HG03460 (cell line): Measurements from ENCODE around the gene HMCN2.

Experiments used
- ATAC-seq: cut with Tn5 transposase; IDR thresholded peaks from one replicate; pipeline ENCODE4 v1.9.1; 2021; ENCODE audit not compliant: unreplicated experiment

The HMCN2 gene, protein sequence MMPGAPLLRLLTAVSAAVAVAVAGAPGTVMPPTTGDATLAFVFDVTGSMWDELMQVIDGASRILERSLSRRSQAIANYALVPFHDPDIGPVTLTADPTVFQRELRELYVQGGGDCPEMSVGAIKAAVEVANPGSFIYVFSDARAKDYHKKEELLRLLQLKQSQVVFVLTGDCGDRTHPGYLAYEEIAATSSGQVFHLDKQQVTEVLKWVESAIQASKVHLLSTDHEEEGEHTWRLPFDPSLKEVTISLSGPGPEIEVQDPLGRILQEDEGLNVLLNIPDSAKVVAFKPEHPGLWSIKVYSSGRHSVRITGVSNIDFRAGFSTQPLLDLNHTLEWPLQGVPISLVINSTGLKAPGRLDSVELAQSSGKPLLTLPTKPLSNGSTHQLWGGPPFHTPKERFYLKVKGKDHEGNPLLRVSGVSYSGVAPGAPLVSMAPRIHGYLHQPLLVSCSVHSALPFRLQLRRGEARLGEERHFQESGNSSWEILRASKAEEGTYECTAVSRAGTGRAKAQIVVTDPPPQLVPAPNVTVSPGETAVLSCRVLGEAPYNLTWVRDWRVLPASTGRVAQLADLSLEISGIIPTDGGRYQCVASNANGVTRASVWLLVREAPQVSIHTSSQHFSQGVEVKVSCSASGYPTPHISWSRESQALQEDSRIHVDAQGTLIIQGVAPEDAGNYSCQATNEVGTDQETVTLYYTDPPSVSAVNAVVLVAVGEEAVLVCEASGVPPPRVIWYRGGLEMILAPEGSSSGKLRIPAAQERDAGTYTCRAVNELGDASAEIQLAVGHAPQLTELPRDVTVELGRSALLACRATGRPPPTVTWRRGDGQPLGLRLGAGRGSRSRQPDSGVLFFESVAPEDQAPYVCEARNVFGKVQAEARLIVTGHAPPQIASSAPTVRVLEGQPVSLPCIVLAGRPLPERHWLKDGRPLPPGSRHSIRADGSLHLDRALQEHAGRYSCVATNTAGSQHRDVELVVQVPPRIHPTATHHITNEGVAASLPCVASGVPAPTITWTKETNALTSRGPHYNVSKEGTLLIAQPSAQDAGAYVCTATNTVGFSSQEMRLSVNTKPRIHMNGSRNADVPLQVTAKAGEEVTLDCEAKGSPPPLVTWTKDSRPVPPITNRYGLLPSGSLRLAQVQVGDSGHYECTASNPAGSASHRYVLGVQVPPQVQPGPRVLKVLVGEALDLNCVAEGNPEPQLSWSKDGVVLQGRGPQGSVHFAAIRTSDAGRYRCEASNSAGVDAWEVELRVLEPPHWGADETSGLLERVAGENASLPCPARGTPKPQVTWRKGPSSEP (N-terminal part only)

DNA sequence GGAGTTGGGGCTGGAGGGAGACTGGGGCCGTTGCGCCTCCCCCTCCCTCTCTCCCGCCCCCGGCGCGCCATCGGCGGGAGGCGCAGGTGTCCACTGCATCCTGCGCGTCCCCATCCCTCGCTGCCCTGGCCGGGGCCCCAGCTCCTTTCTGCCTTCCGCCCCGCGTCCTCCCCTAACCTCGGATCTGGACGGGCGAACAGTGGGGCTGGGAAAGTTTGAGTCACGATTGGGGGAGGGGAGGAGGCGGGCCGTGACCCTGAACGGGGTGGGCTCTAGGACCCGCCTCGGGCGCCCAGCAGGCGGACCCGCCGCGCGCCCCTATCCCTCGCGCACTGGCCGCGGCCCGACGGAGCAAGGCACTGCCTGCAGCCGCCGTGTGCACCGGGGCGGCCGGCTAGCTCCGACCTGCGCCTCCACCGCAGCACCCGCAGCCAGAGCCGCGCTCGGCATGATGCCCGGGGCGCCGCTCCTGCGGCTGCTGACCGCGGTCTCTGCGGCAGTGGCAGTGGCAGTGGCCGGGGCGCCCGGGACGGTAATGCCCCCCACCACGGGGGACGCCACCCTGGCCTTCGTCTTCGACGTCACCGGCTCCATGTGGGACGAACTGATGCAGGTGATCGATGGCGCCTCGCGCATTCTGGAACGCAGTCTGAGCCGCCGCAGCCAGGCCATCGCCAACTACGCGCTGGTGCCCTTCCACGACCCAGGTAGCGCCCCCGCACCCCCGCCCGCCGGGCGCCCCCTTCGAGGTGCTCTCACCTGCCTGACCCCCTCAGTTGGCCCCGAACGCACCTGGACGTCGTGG is at the start of gene HMCN2:
HMCN2 (plus strand) TSS at position 330 of the 805 bp plus-strand sequence; CDS start at position 449, 119 bp downstream.
- no peak for ATAC-seq

DNA sequence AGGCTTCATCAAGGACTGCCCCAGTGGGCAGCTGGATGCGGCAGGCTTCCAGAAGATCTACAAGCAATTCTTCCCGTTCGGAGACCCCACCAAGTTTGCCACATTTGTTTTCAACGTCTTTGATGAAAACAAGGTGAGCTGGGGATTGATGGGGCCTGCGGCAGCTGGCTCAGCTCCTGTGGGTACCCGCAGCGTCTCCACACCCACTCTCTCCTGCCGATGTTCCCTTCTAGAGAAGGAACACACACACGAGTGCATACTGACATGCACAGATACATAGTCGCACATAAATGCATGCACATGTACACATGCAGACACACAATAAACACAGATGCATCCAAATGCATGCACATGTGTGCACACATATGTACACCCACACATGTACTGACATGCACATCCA is 47.7 kb upstream of the HMCN2 start:
- ATAC-seq, result no peak

DNA sequence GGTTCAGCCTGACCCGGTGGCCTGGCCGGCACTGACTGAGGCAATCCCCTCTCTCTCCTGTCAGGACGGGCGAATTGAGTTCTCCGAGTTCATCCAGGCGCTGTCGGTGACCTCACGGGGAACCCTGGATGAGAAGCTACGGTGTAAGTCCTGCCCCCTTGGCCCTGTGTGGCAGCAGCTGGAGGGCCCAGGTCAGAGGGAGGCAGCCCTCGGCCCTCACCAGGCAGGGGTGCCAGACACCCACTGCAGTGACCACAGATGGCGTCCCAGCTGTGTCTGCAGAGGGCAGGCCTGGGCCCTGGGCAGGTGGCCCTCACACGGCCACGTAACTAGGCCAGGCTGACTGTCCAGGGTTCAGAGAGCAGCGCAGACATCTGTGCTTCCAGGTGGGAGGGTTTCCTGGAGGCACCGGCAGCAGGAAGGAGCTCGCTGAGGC is 45.9 kb upstream of the HMCN2 start:
- no peak for ATAC-seq

DNA sequence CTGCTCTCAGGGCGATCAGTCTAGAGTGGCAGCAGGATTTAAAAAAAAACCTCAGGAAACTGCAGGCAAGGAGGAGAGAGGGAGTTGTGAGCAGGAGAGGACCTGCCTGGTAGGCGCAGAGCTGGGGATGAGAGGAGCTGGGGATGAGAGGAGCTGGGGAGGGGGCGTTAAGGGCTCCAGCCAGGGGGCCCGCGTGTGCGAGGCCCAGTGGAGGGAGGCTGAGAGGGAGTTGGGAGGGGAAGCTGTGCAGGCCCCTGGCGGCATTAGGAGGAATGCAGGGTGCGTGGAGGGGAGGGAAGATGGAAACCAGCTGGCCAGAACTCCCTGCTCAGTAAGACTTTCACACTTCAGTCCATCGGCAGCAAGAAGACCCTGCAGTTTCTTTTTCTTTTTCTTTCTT is 45.2 kb upstream of the HMCN2 start:
- no peak for ATAC-seq

DNA sequence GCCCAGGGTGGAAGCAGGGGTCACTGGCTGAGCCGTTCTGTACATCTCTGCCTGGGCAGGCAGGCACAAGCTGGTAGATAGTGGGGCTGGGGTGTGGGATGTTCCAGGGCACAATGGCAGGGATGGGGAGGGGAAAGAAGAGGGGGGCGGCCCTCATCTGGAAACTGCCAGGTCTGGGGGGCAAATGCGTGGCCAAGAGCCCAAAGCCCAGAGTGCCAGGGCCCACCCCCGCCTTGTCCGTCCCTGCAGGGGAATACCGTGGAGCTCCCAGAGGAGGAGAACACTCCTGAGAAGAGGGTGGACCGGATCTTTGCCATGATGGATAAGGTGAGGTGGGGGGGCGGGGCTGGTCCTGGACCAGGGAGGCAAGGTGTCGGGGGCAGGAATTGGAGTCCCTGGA is 42.7 kb upstream of the HMCN2 start:
- ATAC-seq, result no peak

DNA sequence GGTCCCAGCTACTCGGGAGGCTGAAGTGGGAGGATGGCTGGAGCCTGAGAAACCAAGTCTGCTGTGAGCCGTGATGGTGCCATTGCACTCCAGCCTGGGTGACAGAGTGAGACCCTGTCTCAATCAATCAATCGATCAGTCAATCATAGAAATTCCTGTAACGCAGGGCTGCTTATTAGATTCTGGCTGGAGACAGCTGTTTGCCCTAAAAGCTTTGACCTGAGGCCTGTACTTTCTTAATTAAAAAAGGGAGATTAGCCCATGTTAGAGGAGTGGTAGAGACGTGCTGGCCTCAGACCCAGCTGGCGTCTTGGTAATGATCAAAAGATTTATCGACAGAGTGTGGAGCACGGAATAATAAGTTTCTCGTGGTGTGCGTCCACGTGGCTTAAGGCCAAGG is 40.5 kb upstream of the HMCN2 start:
- ATAC-seq, result no peak

DNA sequence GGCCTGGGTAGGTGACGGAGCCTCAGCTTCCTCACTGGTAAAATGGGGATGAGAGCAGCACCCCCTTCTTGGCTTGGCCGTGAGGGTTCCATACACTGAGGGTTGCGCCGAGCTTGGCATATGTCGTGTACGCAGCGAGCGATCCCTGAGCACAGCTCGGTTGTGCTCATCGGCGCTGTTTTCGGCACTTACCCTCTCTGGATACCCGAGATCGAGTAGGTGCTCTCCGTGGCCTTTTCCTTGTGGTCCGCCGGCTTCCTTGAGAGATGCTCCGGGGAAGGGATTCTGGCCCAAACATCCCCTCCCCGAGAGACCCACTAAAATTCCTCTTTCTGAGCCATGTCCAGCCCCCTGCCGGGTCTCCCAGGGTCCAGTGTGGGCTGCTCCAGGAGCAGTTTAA is 40.0 kb upstream of the HMCN2 start:
- ATAC-seq, result no peak

DNA sequence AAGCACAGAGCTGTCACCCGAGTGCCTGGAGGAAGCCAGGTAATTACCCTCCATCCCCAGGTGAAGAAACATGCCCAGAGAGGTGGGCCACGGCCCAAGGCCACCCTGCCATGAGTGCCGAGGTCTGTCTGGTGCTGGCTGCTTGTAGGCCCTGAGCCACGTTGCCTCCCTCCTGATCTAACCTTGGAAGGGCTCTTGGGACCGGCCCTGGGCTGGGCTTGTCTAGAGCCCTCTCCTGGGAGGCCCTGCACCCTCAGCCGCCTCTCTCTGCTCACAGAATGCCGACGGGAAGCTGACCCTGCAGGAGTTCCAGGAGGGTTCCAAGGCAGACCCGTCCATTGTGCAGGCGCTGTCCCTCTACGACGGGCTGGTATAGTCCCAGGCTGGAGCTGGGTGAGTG is 39.4 kb upstream of the HMCN2 start:
- ATAC-seq, result no peak

DNA sequence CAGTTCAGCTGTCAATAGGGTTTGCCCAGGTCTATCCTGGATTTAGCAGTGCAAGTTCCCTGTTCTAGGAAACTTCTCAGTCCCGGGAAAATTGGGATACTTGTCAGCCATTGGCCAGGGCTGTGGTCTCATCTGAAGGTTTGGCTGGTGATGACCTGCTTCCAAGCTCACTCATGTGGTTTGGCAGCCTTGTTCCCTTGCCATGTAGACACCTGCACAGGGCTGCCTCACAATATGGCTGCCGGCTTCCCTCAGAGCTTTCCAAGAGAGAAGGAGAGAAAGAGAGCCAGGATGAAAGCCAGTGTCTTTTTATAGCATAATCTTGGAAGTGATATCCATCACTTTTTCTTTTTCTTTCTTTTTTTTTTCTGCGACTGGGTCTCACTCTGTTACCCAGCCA is 37.7 kb upstream of the HMCN2 start:
- ATAC-seq, result no peak

DNA sequence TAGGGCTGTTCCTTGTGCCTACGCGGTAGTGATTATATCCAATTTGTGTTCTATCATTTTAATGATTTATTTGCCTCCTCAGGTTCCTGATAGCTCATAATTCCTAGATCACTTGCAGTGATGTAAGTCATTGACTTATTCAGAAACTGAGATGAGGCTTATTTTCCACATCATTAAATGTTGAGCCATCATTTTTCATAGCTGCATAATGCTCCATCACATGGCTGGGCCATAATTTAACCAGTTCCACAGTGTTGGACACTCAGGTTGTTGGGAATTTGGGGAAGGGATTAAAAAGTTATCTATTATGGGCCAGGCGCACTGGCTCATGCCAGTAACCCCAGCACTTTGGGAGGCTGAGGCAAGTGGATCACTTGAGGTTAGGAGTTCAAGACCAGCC is 35.8 kb upstream of the HMCN2 start:
- ATAC-seq, result no peak

DNA sequence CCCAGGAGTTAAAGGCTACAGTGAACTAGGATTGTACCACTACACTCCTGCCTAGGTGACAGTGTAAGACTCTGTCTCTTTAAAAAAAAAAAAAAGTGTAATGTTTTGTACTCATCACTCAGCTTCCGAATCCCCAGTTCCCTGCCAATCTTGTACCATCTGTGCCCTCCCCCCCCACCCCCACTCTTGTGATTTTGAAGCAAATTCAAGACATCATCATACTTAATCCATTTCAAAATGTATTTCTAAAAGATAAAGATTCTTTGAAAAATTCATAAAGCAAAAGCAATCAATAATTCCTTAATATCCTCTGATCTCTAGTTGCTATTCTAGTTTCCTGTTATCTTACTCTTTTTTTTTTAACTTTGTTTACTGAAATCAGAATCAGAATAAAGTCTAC is 34.9 kb upstream of the HMCN2 start:
- no peak for ATAC-seq

DNA sequence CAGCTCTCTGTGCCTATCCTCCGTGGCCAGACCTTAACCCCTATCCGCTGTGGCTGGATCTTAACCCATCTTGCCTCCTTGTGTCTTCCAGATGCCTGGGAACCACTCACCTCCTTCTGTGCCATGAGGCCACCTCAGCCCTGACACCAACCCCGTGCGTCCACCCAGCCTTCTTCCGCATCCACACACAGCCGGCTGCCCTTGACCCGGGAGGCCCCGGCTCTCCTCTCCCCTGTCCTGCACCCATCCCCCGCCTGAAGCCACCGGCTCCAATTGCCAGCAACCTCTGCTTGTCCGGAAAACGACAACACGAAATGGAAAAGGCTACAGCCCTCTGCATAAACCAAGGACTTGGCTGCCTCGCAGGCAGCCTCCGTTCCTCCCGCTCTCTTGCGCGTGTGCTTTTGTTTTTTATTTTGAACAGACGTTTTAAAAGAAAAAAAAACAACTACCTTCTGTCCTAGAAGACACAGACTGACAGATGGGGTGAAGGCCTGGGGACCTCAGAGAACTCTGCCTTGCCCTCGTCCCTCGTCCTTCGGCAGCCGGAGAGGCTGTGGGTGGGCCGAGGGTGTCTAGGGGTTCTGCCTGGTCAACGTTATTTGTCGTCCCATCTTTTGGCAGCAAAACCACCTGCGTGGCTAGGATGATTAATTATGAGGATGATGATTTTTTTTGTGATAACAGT is 32.5 kb upstream of the HMCN2 start:
- ATAC-seq, result no peak

DNA sequence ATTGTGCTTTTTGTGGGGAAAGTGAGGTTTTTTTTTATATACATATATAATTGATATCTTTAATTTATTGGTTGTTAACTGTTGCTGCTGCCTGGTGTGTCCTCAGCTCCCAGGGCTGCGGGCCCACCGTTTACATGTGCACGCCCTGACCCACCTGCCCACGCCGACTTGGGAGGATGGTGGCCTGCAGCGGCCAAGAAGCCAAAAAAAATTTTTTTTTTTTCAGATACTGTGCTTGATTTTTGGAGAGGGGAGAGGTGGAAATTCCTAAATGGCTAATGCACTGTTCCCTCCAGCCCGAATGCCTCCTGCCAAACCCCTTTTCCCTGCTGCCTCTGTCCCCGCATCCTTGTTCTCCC is 32.0 kb upstream of the HMCN2 start:
- ATAC-seq, result no peak

DNA sequence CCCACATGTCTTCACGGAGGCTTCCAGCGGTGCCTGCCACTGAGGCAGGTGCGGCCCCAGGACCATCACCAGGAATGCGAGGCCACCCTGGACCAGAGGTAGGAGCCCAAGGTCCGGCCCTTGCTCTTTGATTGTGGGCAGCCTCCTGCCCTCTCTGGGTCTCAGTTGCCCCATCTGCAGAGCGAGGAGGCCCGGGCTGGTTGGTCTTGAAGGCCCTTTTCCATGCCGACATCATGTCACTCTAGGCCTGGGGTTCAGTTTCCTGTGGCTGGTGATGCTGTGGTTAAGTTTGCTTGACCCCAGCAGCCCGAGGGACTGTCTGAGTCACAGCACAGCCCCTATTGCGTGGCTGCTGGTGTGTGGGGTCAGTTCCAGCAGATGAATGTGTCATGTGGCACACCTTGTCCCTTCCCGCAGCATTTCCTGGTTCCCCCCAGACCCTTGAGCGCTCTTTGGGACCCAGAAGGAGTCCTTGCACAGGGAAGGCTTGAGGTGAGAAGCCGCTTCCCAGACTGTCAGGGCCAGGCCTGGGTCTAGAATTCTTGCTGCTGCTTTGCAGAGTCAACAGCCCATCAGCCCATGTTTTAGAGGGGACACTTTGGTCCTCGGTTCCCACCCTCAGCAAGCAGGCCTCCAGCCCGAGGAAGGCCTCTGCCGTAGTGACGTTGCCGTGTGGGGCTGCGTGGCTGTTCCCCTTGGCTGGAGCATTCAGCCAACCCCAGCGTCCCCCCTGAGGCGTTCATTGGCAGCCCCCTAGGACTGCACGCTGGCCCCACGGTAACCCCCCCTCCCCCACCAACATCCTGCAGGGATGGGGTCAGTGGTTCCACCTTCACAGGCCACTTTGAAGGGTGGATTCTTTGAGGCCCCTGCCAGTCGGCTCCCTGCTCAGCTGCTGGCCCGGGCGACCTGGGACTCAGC is 31.0 kb upstream of the HMCN2 start:
- no peak for ATAC-seq

DNA sequence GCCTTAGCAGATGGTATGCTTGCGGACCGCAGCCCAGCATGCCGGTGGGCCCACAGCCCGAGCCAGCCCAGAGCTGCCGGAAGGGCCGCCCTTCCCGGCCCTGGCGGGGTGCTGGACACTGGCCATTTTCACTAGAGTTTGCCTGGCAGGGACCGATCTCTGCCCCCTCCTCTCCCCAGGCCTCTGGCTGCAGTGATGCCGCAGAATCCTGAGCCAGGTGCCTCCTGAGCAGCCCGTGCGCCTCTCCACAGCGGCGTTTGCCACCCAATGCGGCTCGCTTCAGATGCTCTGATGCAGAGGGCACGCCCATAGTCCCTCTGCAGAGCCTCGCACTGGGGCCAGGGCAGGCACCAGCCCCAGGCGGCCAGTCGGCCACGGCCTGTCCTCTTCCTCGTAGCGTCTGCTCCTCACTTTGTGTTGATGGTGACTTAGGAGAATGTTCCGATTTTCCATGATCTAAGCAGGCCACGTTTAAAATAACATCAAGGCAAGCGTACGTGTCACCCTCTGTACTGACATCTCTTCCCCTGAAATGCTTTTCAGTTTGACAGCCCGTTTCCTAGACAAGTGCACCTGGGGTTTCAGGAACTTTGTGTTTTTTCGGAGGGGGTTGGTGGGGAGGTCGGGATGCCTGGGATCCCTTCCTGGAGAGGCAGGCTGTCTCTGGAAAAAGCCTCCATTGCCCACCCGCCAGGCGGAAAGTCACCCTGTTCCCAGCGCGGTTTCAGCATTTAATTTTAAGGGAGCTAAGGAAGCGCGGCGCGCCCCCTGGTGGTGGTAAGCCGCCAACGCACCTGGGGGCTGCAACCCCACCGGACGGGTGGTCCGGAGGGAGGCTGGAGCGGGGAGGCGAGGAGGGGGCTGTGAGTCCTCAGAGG is 29.8 kb upstream of the HMCN2 start:
- ATAC-seq, result no peak

DNA sequence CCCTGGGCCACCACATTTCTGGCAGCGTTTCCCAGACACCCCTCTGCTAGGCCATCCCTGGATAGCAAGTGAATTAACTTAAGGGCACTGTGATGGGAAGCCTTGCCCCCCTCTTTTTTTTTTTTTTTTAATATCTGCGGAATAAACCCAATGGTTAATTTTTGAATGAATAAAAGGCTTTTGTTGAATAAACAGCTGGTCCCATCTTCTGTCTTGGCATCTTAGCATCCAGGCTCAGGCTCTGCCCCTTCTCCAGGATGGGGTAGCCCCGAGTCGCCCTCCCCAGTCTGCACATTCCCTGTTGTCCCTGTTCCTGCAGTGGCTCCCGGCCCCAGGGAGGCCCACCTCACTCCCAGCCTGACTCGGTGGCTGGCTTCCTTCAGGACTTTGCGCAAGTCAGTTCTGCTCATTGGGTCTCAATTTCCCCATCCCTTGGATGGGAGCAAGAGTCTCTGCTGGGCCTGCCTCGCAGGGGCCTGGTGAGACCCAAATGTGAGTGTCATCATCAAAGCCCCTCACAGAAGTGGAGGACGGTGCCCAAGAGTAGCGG is 29.0 kb upstream of the HMCN2 start:
- no peak for ATAC-seq

DNA sequence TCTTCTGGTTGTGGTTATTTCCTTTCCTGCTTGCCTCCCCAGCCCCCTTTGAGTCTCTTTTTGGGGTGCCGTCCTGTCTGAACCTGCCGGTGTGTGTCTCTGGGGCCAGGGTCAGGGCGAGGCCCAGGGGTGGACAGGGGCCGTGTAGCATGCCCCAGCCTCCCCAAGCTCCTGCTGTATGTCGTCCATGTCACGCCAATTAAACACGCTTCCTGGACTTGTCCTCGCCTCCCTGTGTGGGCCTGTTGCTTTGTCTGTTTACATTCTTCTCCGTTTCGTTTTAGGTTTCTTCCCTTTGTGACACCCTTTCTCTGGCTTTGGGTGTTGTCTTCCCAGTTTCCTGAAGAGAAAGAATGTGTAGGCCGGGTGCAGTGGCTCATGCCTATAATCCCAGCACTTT is 28.5 kb upstream of the HMCN2 start:
- no peak for ATAC-seq
